HEK293 (cell line): ENCODE measurements around the gene TCERG1L.

Source experiments
- CTCF ChIA-PET: fragments of 350-600 bp; formaldehyde crosslinking; extraction: SDS; loops from one replicate; lab custom pipeline; 2021; ENCODE audit warnings: antibody characterized with exemption; lab: Yijun Ruan, JAX
- POLR2A ChIA-PET: fragments of 300-600 bp; formaldehyde crosslinking; extraction: SDS; loops from one replicate; lab custom pipeline; 2020; ENCODE audit warnings: antibody characterized with exemption, inconsistent platforms; lab: Yijun Ruan, JAX
- H3K27ac ChIP-seq: fragments of 200-500 bp; sonication (Bioruptor generic); 2 replicates; pipeline ENCODE4 v1.5.1; 2014; ENCODE audit warnings: low read depth, low read length, control low read depth, inconsistent platforms; ENCODE audit errors: extremely low read depth
- H3K36me3 ChIP-seq, 2 experiments: fragments of 200-500 bp in 1 of 2; sonication (Bioruptor generic) in 1 of 2; 1 replicate in 1 of 2; 2 replicates in 1 of 2; pipeline ENCODE4 v1.5.1; 2014 to 2017; ENCODE audit warnings: inconsistent platforms in 2 of 2, low read length in 2 of 2; ENCODE audit not compliant: control insufficient read depth in 2 of 2, insufficient read depth in 1 of 2
- H3K4me1 ChIP-seq: fragments of 200-500 bp; sonication (Bioruptor generic); 2 replicates; pipeline ENCODE4 v1.5.1; 2014; ENCODE audit warnings: mild to moderate bottlenecking, low read length, inconsistent platforms; ENCODE audit not compliant: control insufficient read depth, insufficient read depth
- H3K4me3 ChIP-seq: 2 replicates; pipeline ENCODE4 v1.5.1; 2011; ENCODE audit warnings: low read depth, mild to moderate bottlenecking, control low read depth, low read length, moderate library complexity
- H3K9me3 ChIP-seq: fragments of 200-500 bp; sonication (Bioruptor generic); 2 replicates; pipeline ENCODE4 v1.5.1; 2014; ENCODE audit warnings: low read depth, low read length, inconsistent platforms; ENCODE audit not compliant: control insufficient read depth, insufficient read depth
- EGR2 ChIP-seq: fragments of 450-650 bp; formaldehyde crosslinking; IDR thresholded peaks from 2 replicates; pipeline ENCODE4 v1.5.1; 2016; ENCODE audit warnings: low read depth, missing biosample characterization, missing genetic modification characterization
- FEZF1 ChIP-seq: fragments of 450-650 bp; formaldehyde crosslinking; IDR thresholded peaks from 2 replicates; pipeline ENCODE4 v1.5.1; 2016; ENCODE audit warnings: missing biosample characterization, missing genetic modification characterization
- GFI1B ChIP-seq: fragments of 450-650 bp; formaldehyde crosslinking; IDR thresholded peaks from 2 replicates; pipeline ENCODE4 v1.5.1; 2016; ENCODE audit warnings: missing biosample characterization, missing genetic modification characterization
- SP2 ChIP-seq: fragments of 450-650 bp; formaldehyde crosslinking; IDR thresholded peaks from 2 replicates; pipeline ENCODE4 v1.5.1; 2016; ENCODE audit warnings: missing biosample characterization, missing genetic modification characterization
- ZFHX2 ChIP-seq: fragments of 450-650 bp; formaldehyde crosslinking; conservative IDR thresholded peaks from 2 replicates; pipeline ENCODE4 v1.5.1; 2016; ENCODE audit warnings: missing biosample characterization, missing genetic modification characterization
- ZNF138 ChIP-seq: fragments of 450-650 bp; formaldehyde crosslinking; IDR thresholded peaks from 2 replicates; pipeline ENCODE4 v1.5.1; 2016; ENCODE audit warnings: missing biosample characterization, missing genetic modification characterization, borderline replicate concordance
- ZNF223 ChIP-seq: fragments of 450-650 bp; formaldehyde crosslinking; IDR thresholded peaks from 2 replicates; pipeline ENCODE4 v1.5.1; 2016; ENCODE audit warnings: missing biosample characterization, missing genetic modification characterization
- ZNF324 ChIP-seq: fragments of 450-650 bp; formaldehyde crosslinking; IDR thresholded peaks from 2 replicates; pipeline ENCODE4 v1.5.1; 2016; ENCODE audit warnings: missing biosample characterization, missing genetic modification characterization
- ZNF391 ChIP-seq: fragments of 450-650 bp; formaldehyde crosslinking; IDR thresholded peaks from 2 replicates; pipeline ENCODE4 v1.5.1; 2016; ENCODE audit warnings: low read depth, missing biosample characterization, missing genetic modification characterization, borderline replicate concordance
- ZNF416 ChIP-seq: fragments of 450-650 bp; formaldehyde crosslinking; IDR thresholded peaks from 2 replicates; pipeline ENCODE4 v1.5.1; 2016; ENCODE audit warnings: missing biosample characterization, missing genetic modification characterization
- ZNF514 ChIP-seq: fragments of 450-650 bp; formaldehyde crosslinking; IDR thresholded peaks from 2 replicates; pipeline ENCODE4 v1.5.1; 2016; ENCODE audit warnings: missing biosample characterization, missing genetic modification characterization
- ZNF560 ChIP-seq: fragments of 450-650 bp; formaldehyde crosslinking; IDR thresholded peaks from 2 replicates; pipeline ENCODE4 v1.5.1; 2017; ENCODE audit warnings: missing biosample characterization, missing genetic modification characterization, borderline replicate concordance
- ZNF664 ChIP-seq: fragments of 450-650 bp; formaldehyde crosslinking; IDR thresholded peaks from 2 replicates; pipeline ENCODE4 v1.5.1; 2016; ENCODE audit warnings: missing biosample characterization, missing genetic modification characterization
- ZSCAN16 ChIP-seq: fragments of 450-650 bp; formaldehyde crosslinking; IDR thresholded peaks from 2 replicates; pipeline ENCODE4 v1.5.1; 2016; ENCODE audit warnings: missing biosample characterization, missing genetic modification characterization
- TF ChIP-seq, protein P1 (sequence below): fragments of 450-650 bp; formaldehyde crosslinking; IDR thresholded peaks from 2 replicates; pipeline ENCODE4 v1.5.1; 2016; ENCODE audit warnings: missing biosample characterization, missing genetic modification characterization
- TF ChIP-seq, protein P2 (sequence below): fragments of 450-650 bp; formaldehyde crosslinking; IDR thresholded peaks from 2 replicates; pipeline ENCODE4 v1.5.1; 2016; ENCODE audit warnings: missing biosample characterization, missing genetic modification characterization, borderline replicate concordance

TCERG1L gene

DNA sequence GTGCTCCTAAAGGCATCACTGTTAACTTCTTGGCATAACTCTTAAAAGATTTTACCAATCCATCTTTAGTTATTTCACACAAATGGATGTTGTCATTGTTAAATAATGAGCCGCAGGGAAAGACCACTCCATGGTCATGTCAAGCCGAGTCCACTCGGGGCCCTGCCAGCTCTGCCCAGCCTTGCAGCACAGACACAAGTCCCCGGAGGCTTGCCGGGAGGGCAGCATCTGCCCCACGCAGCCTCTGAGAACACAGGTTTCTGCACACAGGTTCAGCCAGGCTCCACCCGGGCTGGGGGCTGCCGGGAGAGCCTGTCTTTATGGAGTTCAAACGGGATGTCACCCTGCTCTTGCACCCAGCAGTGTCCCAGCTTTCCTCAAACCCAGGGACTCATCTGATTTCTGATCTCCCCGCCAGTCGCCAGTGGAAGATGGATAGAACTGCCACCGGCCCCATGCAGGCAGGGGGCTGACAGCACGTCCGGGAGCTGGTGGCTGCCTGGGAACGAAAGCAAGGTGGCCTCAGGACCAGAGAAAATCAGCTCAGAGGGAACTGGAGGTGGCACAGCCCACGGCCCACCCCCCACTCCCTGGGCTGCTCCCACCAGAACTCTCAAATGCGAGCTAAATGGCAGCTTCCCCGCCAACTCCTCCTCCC lies 156.2 kb downstream of the TCERG1L start:
- ChIA-PET POLR2A (no interaction called here), CTCF (no interaction called here)
- no peak for TF ChIP-seq ZNF514 (tag by site-specific recombination)
- no peak for TF ChIP-seq ZNF560 (tag by site-specific recombination)
- peak; percentile 19; the same call in 1 of the 2 replicates for TF ChIP-seq EGR2
- TF ChIP-seq ZNF138, result no peak
- no peak for TF ChIP-seq ZNF664 (tag by site-specific recombination)
- TF ChIP-seq ZSCAN16, result no peak
- TF ChIP-seq ZFHX2 (tag by site-specific recombination), result peak; percentile 26; the same call in 1 of the 2 replicates
- TF ChIP-seq FEZF1, result no peak
- Histone ChIP-seq H3K9me3 (no peaks in the 10 kb centered on the region), H3K4me1 (no peaks in the 10 kb centered on the region), H3K4me3 (no peak overlapping the region), H3K27ac (no peak overlapping the region), H3K36me3 (no peaks in the 10 kb centered on the region)

DNA sequence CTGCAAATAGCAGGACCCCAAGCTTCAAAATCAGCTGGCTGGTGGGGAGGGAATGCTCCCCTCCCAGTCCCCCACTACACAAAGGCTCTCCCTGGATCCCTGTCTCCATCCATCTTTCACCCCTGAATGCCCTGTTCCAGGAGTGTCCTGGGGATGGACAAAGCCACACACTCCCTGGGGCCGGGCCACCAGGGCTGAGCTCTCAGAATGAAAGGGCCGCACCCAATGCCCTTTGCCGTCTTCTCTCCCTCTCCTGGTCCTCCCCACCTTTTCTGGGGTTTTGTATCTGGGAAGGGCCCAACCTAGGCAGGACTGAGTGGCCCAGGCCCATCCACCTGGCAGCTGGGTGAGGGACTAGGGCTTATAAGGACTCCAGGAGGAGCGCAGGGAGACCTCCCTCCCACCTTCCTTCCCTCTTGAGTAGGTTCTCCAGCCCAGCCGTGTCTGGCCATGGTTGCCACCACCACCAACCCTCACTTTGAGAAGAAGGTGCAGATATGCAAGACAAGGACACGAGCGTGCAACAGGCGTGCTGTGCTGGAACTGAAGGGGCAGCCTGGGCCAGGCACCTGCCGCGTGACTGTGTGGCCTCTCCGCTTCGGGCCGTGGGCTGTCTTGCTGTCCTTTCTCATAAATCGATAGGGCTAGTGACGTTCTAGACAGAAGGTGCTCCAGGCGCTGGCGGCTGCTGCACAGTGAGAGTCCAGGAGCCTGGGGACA lies 157.1 kb downstream of the TCERG1L start:
- H3K4me1 ChIP-seq, result no peaks in the 10 kb centered on the region
- no peaks in the 10 kb centered on the region for H3K36me3 ChIP-seq
- ChIA-PET POLR2A (no interaction called here), CTCF (interaction anchor here (0.6 kb wide), 1 partner anchor 21 kb away, joined by 3 read pairs; no protein-coding TSS in a partner anchor)
- no peak overlapping the region for H3K27ac ChIP-seq
- H3K9me3 ChIP-seq, result no peaks in the 10 kb centered on the region
- no peak overlapping the region for H3K4me3 ChIP-seq
- TF ChIP-seq ZNF324 (tag by site-specific recombination), result no peak
- no peak for TF ChIP-seq GFI1B (tag by site-specific recombination)
- no peak for TF ChIP-seq ZNF416
- TF ChIP-seq SP2 (tag by site-specific recombination), result no peak
- TF ChIP-seq, protein P1, sequence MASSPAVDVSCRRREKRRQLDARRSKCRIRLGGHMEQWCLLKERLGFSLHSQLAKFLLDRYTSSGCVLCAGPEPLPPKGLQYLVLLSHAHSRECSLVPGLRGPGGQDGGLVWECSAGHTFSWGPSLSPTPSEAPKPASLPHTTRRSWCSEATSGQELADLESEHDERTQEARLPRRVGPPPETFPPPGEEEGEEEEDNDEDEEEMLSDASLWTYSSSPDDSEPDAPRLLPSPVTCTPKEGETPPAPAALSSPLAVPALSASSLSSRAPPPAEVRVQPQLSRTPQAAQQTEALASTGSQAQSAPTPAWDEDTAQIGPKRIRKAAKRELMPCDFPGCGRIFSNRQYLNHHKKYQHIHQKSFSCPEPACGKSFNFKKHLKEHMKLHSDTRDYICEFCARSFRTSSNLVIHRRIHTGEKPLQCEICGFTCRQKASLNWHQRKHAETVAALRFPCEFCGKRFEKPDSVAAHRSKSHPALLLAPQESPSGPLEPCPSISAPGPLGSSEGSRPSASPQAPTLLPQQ, result no peak
- no peak for TF ChIP-seq ZNF391 (tag by site-specific recombination)
- TF ChIP-seq, protein P2, sequence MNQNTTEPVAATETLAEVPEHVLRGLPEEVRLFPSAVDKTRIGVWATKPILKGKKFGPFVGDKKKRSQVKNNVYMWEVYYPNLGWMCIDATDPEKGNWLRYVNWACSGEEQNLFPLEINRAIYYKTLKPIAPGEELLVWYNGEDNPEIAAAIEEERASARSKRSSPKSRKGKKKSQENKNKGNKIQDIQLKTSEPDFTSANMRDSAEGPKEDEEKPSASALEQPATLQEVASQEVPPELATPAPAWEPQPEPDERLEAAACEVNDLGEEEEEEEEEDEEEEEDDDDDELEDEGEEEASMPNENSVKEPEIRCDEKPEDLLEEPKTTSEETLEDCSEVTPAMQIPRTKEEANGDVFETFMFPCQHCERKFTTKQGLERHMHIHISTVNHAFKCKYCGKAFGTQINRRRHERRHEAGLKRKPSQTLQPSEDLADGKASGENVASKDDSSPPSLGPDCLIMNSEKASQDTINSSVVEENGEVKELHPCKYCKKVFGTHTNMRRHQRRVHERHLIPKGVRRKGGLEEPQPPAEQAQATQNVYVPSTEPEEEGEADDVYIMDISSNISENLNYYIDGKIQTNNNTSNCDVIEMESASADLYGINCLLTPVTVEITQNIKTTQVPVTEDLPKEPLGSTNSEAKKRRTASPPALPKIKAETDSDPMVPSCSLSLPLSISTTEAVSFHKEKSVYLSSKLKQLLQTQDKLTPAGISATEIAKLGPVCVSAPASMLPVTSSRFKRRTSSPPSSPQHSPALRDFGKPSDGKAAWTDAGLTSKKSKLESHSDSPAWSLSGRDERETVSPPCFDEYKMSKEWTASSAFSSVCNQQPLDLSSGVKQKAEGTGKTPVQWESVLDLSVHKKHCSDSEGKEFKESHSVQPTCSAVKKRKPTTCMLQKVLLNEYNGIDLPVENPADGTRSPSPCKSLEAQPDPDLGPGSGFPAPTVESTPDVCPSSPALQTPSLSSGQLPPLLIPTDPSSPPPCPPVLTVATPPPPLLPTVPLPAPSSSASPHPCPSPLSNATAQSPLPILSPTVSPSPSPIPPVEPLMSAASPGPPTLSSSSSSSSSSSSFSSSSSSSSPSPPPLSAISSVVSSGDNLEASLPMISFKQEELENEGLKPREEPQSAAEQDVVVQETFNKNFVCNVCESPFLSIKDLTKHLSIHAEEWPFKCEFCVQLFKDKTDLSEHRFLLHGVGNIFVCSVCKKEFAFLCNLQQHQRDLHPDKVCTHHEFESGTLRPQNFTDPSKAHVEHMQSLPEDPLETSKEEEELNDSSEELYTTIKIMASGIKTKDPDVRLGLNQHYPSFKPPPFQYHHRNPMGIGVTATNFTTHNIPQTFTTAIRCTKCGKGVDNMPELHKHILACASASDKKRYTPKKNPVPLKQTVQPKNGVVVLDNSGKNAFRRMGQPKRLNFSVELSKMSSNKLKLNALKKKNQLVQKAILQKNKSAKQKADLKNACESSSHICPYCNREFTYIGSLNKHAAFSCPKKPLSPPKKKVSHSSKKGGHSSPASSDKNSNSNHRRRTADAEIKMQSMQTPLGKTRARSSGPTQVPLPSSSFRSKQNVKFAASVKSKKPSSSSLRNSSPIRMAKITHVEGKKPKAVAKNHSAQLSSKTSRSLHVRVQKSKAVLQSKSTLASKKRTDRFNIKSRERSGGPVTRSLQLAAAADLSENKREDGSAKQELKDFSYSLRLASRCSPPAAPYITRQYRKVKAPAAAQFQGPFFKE (tag by site-specific recombination), result no peak
- TF ChIP-seq ZNF514 (tag by site-specific recombination), result no peak
- TF ChIP-seq ZNF223, result no peak
